H9 (cell line): ENCODE results near the gene PIBF1. TPM values are rescaled to one million over a fixed set of nuclear protein-coding genes. Genes with fewer than 3 reads are reported as not detected.

ENCODE experiments used
- DNase-seq: peaks from one replicate; pipeline ENCODE4 v3.0.0-alpha.2; 2017
- H2AFZ ChIP-seq: one replicate; pipeline ENCODE4 v1.6.1; 2013; ENCODE audit warnings: mild to moderate bottlenecking, low read length, control low read depth, moderate library complexity
- H2AK5ac ChIP-seq: 2 replicates; pipeline ENCODE4 v1.6.1; 2013; ENCODE audit warnings: low read length, control low read depth, mixed read lengths; ENCODE audit not compliant: insufficient read length
- H2BK120ac ChIP-seq: one replicate; pipeline ENCODE4 v1.6.1; 2013; ENCODE audit warnings: low read depth, mild to moderate bottlenecking, low read length, control low read depth, inconsistent platforms; ENCODE audit not compliant: poor library complexity, severe bottlenecking
- H2BK12ac ChIP-seq: 2 replicates; pipeline ENCODE4 v1.6.1; 2013; ENCODE audit warnings: low read length, control low read depth, mixed read lengths, low read depth; ENCODE audit not compliant: insufficient read length
- H2BK15ac ChIP-seq: 2 replicates; pipeline ENCODE4 v1.6.1; 2013; ENCODE audit warnings: low read depth, low read length, control low read depth
- H2BK20ac ChIP-seq: one replicate; pipeline ENCODE4 v1.6.1; 2013; ENCODE audit warnings: low read depth, mild to moderate bottlenecking, low read length, control low read depth, inconsistent platforms; ENCODE audit not compliant: poor library complexity, severe bottlenecking
- H2BK5ac ChIP-seq: 2 replicates; pipeline ENCODE4 v1.6.1; 2013; ENCODE audit warnings: low read length, control low read depth, mixed read lengths; ENCODE audit not compliant: insufficient read length
- H3K14ac ChIP-seq: 2 replicates; pipeline ENCODE4 v1.6.1; 2013; ENCODE audit warnings: low read length, control low read depth; ENCODE audit not compliant: insufficient read depth
- H3K18ac ChIP-seq: 2 replicates; pipeline ENCODE4 v1.6.1; 2013; ENCODE audit warnings: low read depth, mild to moderate bottlenecking, mixed read lengths, low read length, control low read depth; ENCODE audit not compliant: insufficient read length
- H3K23ac ChIP-seq: 2 replicates; pipeline ENCODE4 v1.6.1; 2013; ENCODE audit warnings: low read length, control low read depth, mixed read lengths, low read depth; ENCODE audit not compliant: insufficient read length
- H3K23me2 ChIP-seq: 2 replicates; pipeline ENCODE4 v1.6.1; 2013; ENCODE audit warnings: low read depth, mild to moderate bottlenecking, mixed read lengths, low read length, control low read depth; ENCODE audit not compliant: insufficient read length, poor library complexity, severe bottlenecking
- H3K27ac ChIP-seq: 2 replicates; pipeline ENCODE4 v1.5.1; 2013; ENCODE audit warnings: low read length, control low read depth, mixed read lengths, low read depth; ENCODE audit not compliant: insufficient read length
- H3K27me3 ChIP-seq: 2 replicates; pipeline ENCODE4 v1.6.1; 2013; ENCODE audit warnings: low read length, control low read depth, inconsistent platforms; ENCODE audit not compliant: insufficient read depth
- H3K4ac ChIP-seq: 2 replicates; pipeline ENCODE4 v1.6.1; 2013; ENCODE audit warnings: low read depth, mild to moderate bottlenecking, control low read depth, inconsistent platforms, low read length, moderate library complexity
- H3K4me1 ChIP-seq: 2 replicates; pipeline ENCODE4 v1.6.1; 2013; ENCODE audit warnings: low read length, control low read depth, inconsistent platforms; ENCODE audit not compliant: insufficient read depth
- H3K4me2 ChIP-seq: 2 replicates; pipeline ENCODE4 v1.6.1; 2013; ENCODE audit warnings: low read length, control low read depth, mixed read lengths; ENCODE audit not compliant: insufficient read length, insufficient read depth
- H3K56ac ChIP-seq: 2 replicates; pipeline ENCODE4 v1.6.1; 2013; ENCODE audit warnings: low read depth, mild to moderate bottlenecking, mixed read lengths, low read length, control low read depth; ENCODE audit not compliant: insufficient read length
- H3K79me1 ChIP-seq: 2 replicates; pipeline ENCODE4 v1.6.1; 2013; ENCODE audit warnings: low read depth, mild to moderate bottlenecking, moderate library complexity, low read length, control low read depth, inconsistent platforms; ENCODE audit not compliant: insufficient read depth, poor library complexity, severe bottlenecking
- H3K79me2 ChIP-seq: 2 replicates; pipeline ENCODE4 v1.6.1; 2013; ENCODE audit warnings: low read length, control low read depth, inconsistent platforms; ENCODE audit not compliant: insufficient read depth
- H3K9ac ChIP-seq: 2 replicates; pipeline ENCODE4 v1.6.1; 2013; ENCODE audit warnings: low read length, control low read depth, mixed read lengths; ENCODE audit not compliant: insufficient read length; ENCODE audit errors: extremely low read depth
- H3K9me3 ChIP-seq: one replicate; pipeline ENCODE4 v1.6.1; 2013; ENCODE audit warnings: low read depth, low read length, inconsistent platforms; ENCODE audit not compliant: control insufficient read depth
- H3T11ph ChIP-seq: one replicate; pipeline ENCODE4 v1.6.1; 2013; ENCODE audit warnings: mild to moderate bottlenecking, low read length, control low read depth, inconsistent platforms
- H4K20me1 ChIP-seq: one replicate; pipeline ENCODE4 v1.6.1; 2013; ENCODE audit not compliant: control insufficient read depth, insufficient read length, insufficient read depth
- H4K5ac ChIP-seq: 2 replicates; pipeline ENCODE4 v1.6.1; 2013; ENCODE audit warnings: low read depth, mild to moderate bottlenecking, mixed read lengths, low read length, control low read depth; ENCODE audit not compliant: insufficient read length
- H4K8ac ChIP-seq: replicated peaks from 2 replicates; pipeline ENCODE4 v1.6.1; 2013; ENCODE audit warnings: low read length, control low read depth, mixed read lengths, low read depth; ENCODE audit not compliant: insufficient read length
- H4K91ac ChIP-seq: 2 replicates; pipeline ENCODE4 v1.6.1; 2013; ENCODE audit warnings: low read depth, mild to moderate bottlenecking, moderate library complexity, mixed read lengths, low read length, control low read depth; ENCODE audit not compliant: insufficient read length
- H3K27ac Mint-ChIP-seq, 3 experiments: 2 replicates in 2 of 3; 3 replicates in 1 of 3; pipeline ENCODE4 v1.8.0; 2020 to 2021; ENCODE audit warnings: mixed read lengths in 3 of 3, mild to moderate bottlenecking in 1 of 3, moderate library complexity in 1 of 3
- H3K27me3 Mint-ChIP-seq: 2 replicates; pipeline ENCODE4 v1.8.0; 2021; ENCODE audit warnings: low read depth, mild to moderate bottlenecking, moderate library complexity, mixed read lengths
- H3K36me3 Mint-ChIP-seq, 3 experiments: 2 replicates in 2 of 3; 3 replicates in 1 of 3; pipeline ENCODE4 v1.8.0; 2020 to 2021; ENCODE audit warnings: low read depth in 3 of 3, mixed read lengths in 3 of 3; ENCODE audit not compliant: insufficient read depth in 1 of 3
- H3K4me1 Mint-ChIP-seq, 2 experiments: 2 replicates each; pipeline ENCODE4 v1.8.0; 2020; ENCODE audit warnings: mixed read lengths in 2 of 2
- H3K4me3 Mint-ChIP-seq, 2 experiments: 2 replicates in 1 of 2; 3 replicates in 1 of 2; pipeline ENCODE4 v1.8.0; 2020 to 2021; ENCODE audit warnings: mild to moderate bottlenecking in 2 of 2, mixed read lengths in 2 of 2, moderate library complexity in 1 of 2
- H3K9me3 Mint-ChIP-seq, 2 experiments: 2 replicates in 1 of 2; 3 replicates in 1 of 2; pipeline ENCODE4 v1.8.0; 2020; ENCODE audit warnings: mild to moderate bottlenecking in 2 of 2, mixed read lengths in 2 of 2, moderate library complexity in 1 of 2
- CTCF ChIP-seq: fragments of 200-600 bp; sonication (generic); conservative IDR thresholded peaks from 3 replicates; pipeline ENCODE4 v1.8.0; 2021; ENCODE audit warnings: antibody characterized with exemption, mild to moderate bottlenecking
- WGBS: extraction: QIAGEN DNeasy Blood & Tissue Kit; methylation state at CpG from one replicate; pipeline ENCODE4 v1.1.7; 2013; ENCODE audit warnings: missing lambda C conversion rate, low lambda C conversion rate, mixed read lengths; ENCODE audit not compliant: insufficient read length; ENCODE audit errors: extremely low coverage; 5-methylcytosine and 5-hydroxymethylcytosine counted together
- total RNA-seq: library from RNA; stranded (reverse); gene quantifications from 2 replicates; pipeline ENCODE4 v1.2.1, GENCODE V29; 2021

PIBF1 gene
- total RNA-seq, 1 experiment from 2014 or later = 12.7 TPM

- no peak overlapping the region for H2BK5ac ChIP-seq
- no peak overlapping the region for H3K4me2 ChIP-seq
- no peak overlapping the region for H4K8ac ChIP-seq
- Mint-ChIP-seq H3K27me3 (no peaks in the 10 kb centered on the region), H3K27ac (no peak overlapping the region), H3K36me3 (peaks cover 5 to 21% (median 7%) of the 10 kb centered on the region in 3 experiments), H3K4me3 (no peak overlapping the region), H3K4me1 (peaks cover 9 to 10% of the 10 kb centered on the region in 2 experiments), H3K9me3 (no peaks in the 10 kb centered on the region)
- no peaks in the 10 kb centered on the region for H3K79me2 ChIP-seq
- H3T11ph ChIP-seq = no peak overlapping the region
- WGBS = no CpG with 5 or more reads among the region's 2 CpGs
- H3K79me1 ChIP-seq = no peaks in the 10 kb centered on the region
- no peaks in the 10 kb centered on the region for H3K4me1 ChIP-seq
- no peak overlapping the region for H4K5ac ChIP-seq
- H3K9ac ChIP-seq = no peak overlapping the region
- H3K56ac ChIP-seq = no peak overlapping the region
- no peak overlapping the region for H3K18ac ChIP-seq
- H3K23ac ChIP-seq = no peak overlapping the region
- no peak overlapping the region for H2AK5ac ChIP-seq
- no peak overlapping the region for H2BK20ac ChIP-seq
- H3K9me3 ChIP-seq = no peaks in the 10 kb centered on the region
- H2BK120ac ChIP-seq = no peak overlapping the region
- no peaks in the 10 kb centered on the region for H3K27me3 ChIP-seq
- no peak overlapping the region for H2BK15ac ChIP-seq
- no peak overlapping the region for H4K91ac ChIP-seq
- H3K14ac ChIP-seq = no peak overlapping the region
- H2AFZ ChIP-seq = no peak overlapping the region
- no peak for TF ChIP-seq CTCF
- no peak overlapping the region for H3K27ac ChIP-seq
- no peaks in the 10 kb centered on the region for H3K23me2 ChIP-seq
- no peak for DNase-seq
- no peak overlapping the region for H3K4ac ChIP-seq
- H2BK12ac ChIP-seq = no peak overlapping the region
- H4K20me1 ChIP-seq = no peaks in the 10 kb centered on the region
These were observed 41.1 kb downstream of the PIBF1 start for GRCh38 chr13:72823081-72823480.
